Neural progenitor cell (in vitro differentiated cells): ENCODE results near the gene TIMM29.
"Not testable (repeated sequence)": the region's sequence is repeated elsewhere in the genome, so short reads cannot be mapped to it uniquely, and the experiment has no call there.

Source experiments
- EZH2 ChIP-seq: fragments of 200-600 bp; sonication (generic); IDR thresholded peaks from 2 replicates; pipeline ENCODE4 v1.6.1; 2017; ENCODE audit warnings: antibody characterized with exemption, mild to moderate bottlenecking, moderate library complexity
- EZH2phosphoT487 ChIP-seq: fragments of 200-600 bp; sonication (generic); IDR thresholded peaks from 2 replicates; pipeline ENCODE4 v1.6.1; 2017; ENCODE audit warnings: antibody characterized with exemption
- TF ChIP-seq, protein P1 (sequence below): fragments of 200-600 bp; sonication (generic); IDR thresholded peaks from 2 replicates; pipeline ENCODE4 v1.5.1; 2017; ENCODE audit warnings: antibody characterized with exemption, mild to moderate bottlenecking

DNA sequence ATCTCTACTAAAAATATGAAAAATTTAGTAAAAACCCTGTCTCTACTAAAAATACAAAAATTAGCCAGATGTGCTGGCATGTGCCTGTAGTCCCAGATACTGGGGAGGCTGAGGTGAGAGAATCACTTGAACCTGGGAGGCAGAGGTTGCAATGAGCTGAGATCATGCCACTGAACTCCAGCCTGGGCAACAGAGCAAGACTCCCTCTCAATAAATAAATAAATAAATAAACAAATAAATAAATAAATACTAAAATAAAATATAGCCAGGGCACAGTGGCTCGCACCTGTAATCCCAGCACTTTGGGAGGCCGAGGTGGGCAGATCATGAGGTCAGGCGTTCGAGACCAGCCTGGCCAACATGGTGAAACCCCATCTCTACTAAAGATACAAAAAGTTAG lies 14.8 kb downstream of the TIMM29 start:
- not testable (repeated sequence) for TF ChIP-seq EZH2, EZH2phosphoT487
- TF ChIP-seq, protein P1, sequence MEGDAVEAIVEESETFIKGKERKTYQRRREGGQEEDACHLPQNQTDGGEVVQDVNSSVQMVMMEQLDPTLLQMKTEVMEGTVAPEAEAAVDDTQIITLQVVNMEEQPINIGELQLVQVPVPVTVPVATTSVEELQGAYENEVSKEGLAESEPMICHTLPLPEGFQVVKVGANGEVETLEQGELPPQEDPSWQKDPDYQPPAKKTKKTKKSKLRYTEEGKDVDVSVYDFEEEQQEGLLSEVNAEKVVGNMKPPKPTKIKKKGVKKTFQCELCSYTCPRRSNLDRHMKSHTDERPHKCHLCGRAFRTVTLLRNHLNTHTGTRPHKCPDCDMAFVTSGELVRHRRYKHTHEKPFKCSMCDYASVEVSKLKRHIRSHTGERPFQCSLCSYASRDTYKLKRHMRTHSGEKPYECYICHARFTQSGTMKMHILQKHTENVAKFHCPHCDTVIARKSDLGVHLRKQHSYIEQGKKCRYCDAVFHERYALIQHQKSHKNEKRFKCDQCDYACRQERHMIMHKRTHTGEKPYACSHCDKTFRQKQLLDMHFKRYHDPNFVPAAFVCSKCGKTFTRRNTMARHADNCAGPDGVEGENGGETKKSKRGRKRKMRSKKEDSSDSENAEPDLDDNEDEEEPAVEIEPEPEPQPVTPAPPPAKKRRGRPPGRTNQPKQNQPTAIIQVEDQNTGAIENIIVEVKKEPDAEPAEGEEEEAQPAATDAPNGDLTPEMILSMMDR: not testable (repeated sequence)
